CD1c-positive myeloid dendritic cell (primary cell): Measurements from ENCODE around the gene ZC3H11A.

Experiments used
- DNase-seq: peaks from one replicate; pipeline ENCODE4 v3.0.0-alpha.2; 2016; ENCODE audit errors: extremely low spot score

ZC3H11A gene

DNA sequence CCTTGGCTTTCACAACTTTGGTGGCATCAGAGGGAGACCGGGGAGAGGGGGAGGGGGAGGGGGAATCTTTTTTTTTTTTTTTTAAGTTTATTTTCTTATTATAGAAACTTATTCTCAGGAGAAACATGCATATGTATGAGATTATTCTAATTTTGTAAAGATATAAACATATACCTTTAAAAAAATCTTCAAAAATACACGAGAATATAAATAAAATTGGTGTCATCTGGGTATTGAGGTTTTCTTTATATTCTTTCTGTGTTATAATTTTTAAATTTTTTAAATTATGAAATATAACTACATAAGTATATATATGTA, 47.1 kb downstream of the ZC3H11A start:
- no peak for DNase-seq

DNA sequence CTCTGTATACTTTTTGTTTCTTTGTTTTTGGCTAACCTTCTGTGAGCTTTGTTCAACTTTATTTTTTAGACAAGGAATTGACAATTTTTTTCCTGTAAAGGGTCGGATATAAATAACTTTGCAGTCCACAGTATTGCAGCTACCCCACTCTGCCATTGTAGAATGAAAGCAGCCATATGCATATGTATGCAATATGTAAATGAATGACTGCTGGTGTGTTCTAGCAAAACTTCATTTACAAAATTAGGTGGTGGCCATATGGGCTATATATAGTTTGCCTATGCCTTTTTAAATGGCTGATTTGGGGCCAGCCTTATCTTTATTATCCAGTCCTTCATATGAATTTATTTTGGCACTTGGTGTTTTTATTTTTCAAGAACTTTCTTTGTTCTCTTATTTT, 48.0 kb downstream of the ZC3H11A start:
- no peak for DNase-seq
